WTC11 (cell line): ENCODE results near the gene DAAM2. TPM values are rescaled to one million over a fixed set of nuclear protein-coding genes. Genes with fewer than 3 reads are reported as not detected.

ENCODE experiments used
- ATAC-seq: fragments of 200-7000 bp; cut with Tn5 transposase; 2 replicates; pipeline ENCODE4 v1.10.0; 2021; ENCODE audit warnings: mild to moderate bottlenecking, moderate library complexity
- CTCF ChIA-PET: fragments of 300-600 bp; sonication (Branson Sonifier 250); formaldehyde crosslinking; loops from one replicate; lab custom pipeline; 2021; ENCODE audit warnings: antibody characterized with exemption; lab: Charles Lee
- POLR2A ChIA-PET: fragments of 350-600 bp; sonication (Branson Sonifier 250); formaldehyde crosslinking; loops from one replicate; lab custom pipeline; 2021; ENCODE audit warnings: antibody characterized with exemption; lab: Charles Lee
- DNase-seq: peaks from one replicate; pipeline ENCODE4 v3.0.0; 2021; ENCODE audit warnings: low spot score
- H3K27ac Mint-ChIP-seq: 2 replicates; pipeline ENCODE4 v1.8.0; 2021; ENCODE audit warnings: mixed read lengths
- H3K27me3 Mint-ChIP-seq: 2 replicates; pipeline ENCODE4 v1.8.0; 2021; ENCODE audit warnings: low read depth, mild to moderate bottlenecking, moderate library complexity, mixed read lengths
- H3K36me3 Mint-ChIP-seq: 2 replicates; pipeline ENCODE4 v1.8.0; 2021; ENCODE audit warnings: mixed read lengths
- H3K4me1 Mint-ChIP-seq: 2 replicates; pipeline ENCODE4 v1.8.0; 2022; ENCODE audit warnings: mixed read lengths
- H3K4me3 Mint-ChIP-seq: 2 replicates; pipeline ENCODE4 v1.8.0; 2021; ENCODE audit warnings: mild to moderate bottlenecking, moderate library complexity, mixed read lengths
- H3K9me3 Mint-ChIP-seq: 2 replicates; pipeline ENCODE4 v1.8.0; 2021; ENCODE audit warnings: mixed read lengths
- ARID4B ChIP-seq: sonication (generic); formaldehyde crosslinking; IDR thresholded peaks from 2 replicates; pipeline ENCODE4 v1.8.0; 2023; ENCODE audit warnings: missing genetic modification reagents, mild to moderate bottlenecking, borderline replicate concordance
- ATF1 ChIP-seq: sonication (generic); formaldehyde crosslinking; IDR thresholded peaks from 2 replicates; pipeline ENCODE4 v1.8.1; 2023; ENCODE audit warnings: mild to moderate bottlenecking, moderate library complexity, missing genetic modification reagents
- ATF3 ChIP-seq: sonication (generic); formaldehyde crosslinking; conservative IDR thresholded peaks from 2 replicates; pipeline ENCODE4 v1.8.1; 2022; ENCODE audit warnings: mild to moderate bottlenecking, missing genetic modification reagents
- CREB1 ChIP-seq: sonication (generic); formaldehyde crosslinking; IDR thresholded peaks from 2 replicates; pipeline ENCODE4 v1.8.0; 2023; ENCODE audit warnings: mild to moderate bottlenecking, missing genetic modification reagents
- E2F5 ChIP-seq: sonication (generic); formaldehyde crosslinking; IDR thresholded peaks from 2 replicates; pipeline ENCODE4 v1.8.1; 2022; ENCODE audit warnings: mild to moderate bottlenecking, moderate library complexity, missing genetic modification reagents
- FOXJ3 ChIP-seq: sonication (generic); formaldehyde crosslinking; IDR thresholded peaks from 2 replicates; pipeline ENCODE4 v1.9.0; 2021; ENCODE audit warnings: missing genetic modification reagents, mild to moderate bottlenecking, borderline replicate concordance
- FOXK1 ChIP-seq: sonication (generic); formaldehyde crosslinking; IDR thresholded peaks from 2 replicates; pipeline ENCODE4 v1.8.0; 2022; ENCODE audit warnings: mild to moderate bottlenecking, moderate library complexity, missing genetic modification reagents
- FOXP1 ChIP-seq: sonication (generic); formaldehyde crosslinking; IDR thresholded peaks from 2 replicates; pipeline ENCODE4 v1.8.0; 2022; ENCODE audit warnings: missing genetic modification reagents, mild to moderate bottlenecking, moderate library complexity, borderline replicate concordance
- FOXP4 ChIP-seq: sonication (generic); formaldehyde crosslinking; IDR thresholded peaks from 2 replicates; pipeline ENCODE4 v1.8.0; 2022; ENCODE audit warnings: mild to moderate bottlenecking, missing genetic modification reagents
- JAZF1 ChIP-seq: fragments of 250-450 bp; sonication (Bioruptor Pico); IDR thresholded peaks from 2 replicates; pipeline ENCODE4 v1.9.0; 2021; ENCODE audit warnings: moderate library complexity, mild to moderate bottlenecking, inconsistent platforms
- MYBL2 ChIP-seq: sonication (generic); formaldehyde crosslinking; IDR thresholded peaks from 2 replicates; pipeline ENCODE4 v1.8.1; 2023; ENCODE audit warnings: mild to moderate bottlenecking, moderate library complexity, missing genetic modification reagents
- OVOL2 ChIP-seq: fragments of 250-450 bp; sonication (Bioruptor Pico); IDR thresholded peaks from 2 replicates; pipeline ENCODE4 v1.9.0; 2021; ENCODE audit warnings: mild to moderate bottlenecking, borderline replicate concordance
- PRRX2 ChIP-seq: fragments of 250-450 bp; sonication (Bioruptor Pico); IDR thresholded peaks from 2 replicates; pipeline ENCODE4 v1.8.0; 2021; ENCODE audit warnings: mild to moderate bottlenecking
- SMAD4 ChIP-seq: sonication (generic); formaldehyde crosslinking; IDR thresholded peaks from 2 replicates; pipeline ENCODE4 v1.8.0; 2022; ENCODE audit warnings: mild to moderate bottlenecking, missing genetic modification reagents
- TCF7 ChIP-seq: sonication (generic); formaldehyde crosslinking; IDR thresholded peaks from 2 replicates; pipeline ENCODE4 v1.8.0; 2022; ENCODE audit warnings: mild to moderate bottlenecking, low read depth, missing genetic modification reagents, moderate library complexity
- TEAD1 ChIP-seq: sonication (generic); formaldehyde crosslinking; IDR thresholded peaks from 2 replicates; pipeline ENCODE4 v1.8.0; 2022; ENCODE audit warnings: mild to moderate bottlenecking, missing genetic modification reagents
- ZBTB21 ChIP-seq: sonication (generic); formaldehyde crosslinking; IDR thresholded peaks from 2 replicates; pipeline ENCODE4 v1.8.1; 2023; ENCODE audit warnings: mild to moderate bottlenecking, missing genetic modification reagents, borderline replicate concordance
- ZNF121 ChIP-seq: sonication (generic); formaldehyde crosslinking; IDR thresholded peaks from 2 replicates; pipeline ENCODE4 v1.8.0; 2023; ENCODE audit warnings: missing genetic modification reagents
- ZNF232 ChIP-seq: sonication (generic); formaldehyde crosslinking; IDR thresholded peaks from 2 replicates; pipeline ENCODE4 v1.8.0; 2022; ENCODE audit warnings: mild to moderate bottlenecking, missing genetic modification reagents
- ZNF263 ChIP-seq: sonication (generic); formaldehyde crosslinking; IDR thresholded peaks from 2 replicates; pipeline ENCODE4 v1.8.1; 2022; ENCODE audit warnings: low read depth, mild to moderate bottlenecking, moderate library complexity, missing genetic modification reagents
- ZNF425 ChIP-seq: fragments of 250-450 bp; sonication (Bioruptor Pico); conservative IDR thresholded peaks from 2 replicates; pipeline ENCODE4 v1.9.0; 2021; ENCODE audit warnings: mild to moderate bottlenecking
- ZNF671 ChIP-seq: fragments of 250-450 bp; sonication (Bioruptor Pico); IDR thresholded peaks from 2 replicates; pipeline ENCODE4 v1.8.0; 2021; ENCODE audit warnings: mild to moderate bottlenecking
- total RNA-seq: library from RNA; stranded (reverse); gene quantifications from 3 replicates; pipeline ENCODE4 v1.2.3, GENCODE V29; 2021
- TF ChIP-seq, protein P1 (sequence below): sonication (generic); formaldehyde crosslinking; IDR thresholded peaks from 2 replicates; pipeline ENCODE4 v1.8.0; 2023; ENCODE audit warnings: mild to moderate bottlenecking, missing genetic modification reagents

The DAAM2 gene
- total RNA-seq, 1 experiment from 2014 or later, result 2.0 TPM

- TF ChIP-seq SMAD4 (CRISPR knock-in tag), result no peak
- TF ChIP-seq FOXP1 (CRISPR knock-in tag), result no peak
- TF ChIP-seq ZNF671 (CRISPR knock-in tag), result no peak
- no peak for TF ChIP-seq ZNF263 (CRISPR knock-in tag)
- TF ChIP-seq OVOL2 (CRISPR knock-in tag), result no peak
- TF ChIP-seq ZBTB21, result no peak
- no peak for TF ChIP-seq JAZF1 (CRISPR knock-in tag)
- no peak for TF ChIP-seq FOXK1
- TF ChIP-seq, protein P1, sequence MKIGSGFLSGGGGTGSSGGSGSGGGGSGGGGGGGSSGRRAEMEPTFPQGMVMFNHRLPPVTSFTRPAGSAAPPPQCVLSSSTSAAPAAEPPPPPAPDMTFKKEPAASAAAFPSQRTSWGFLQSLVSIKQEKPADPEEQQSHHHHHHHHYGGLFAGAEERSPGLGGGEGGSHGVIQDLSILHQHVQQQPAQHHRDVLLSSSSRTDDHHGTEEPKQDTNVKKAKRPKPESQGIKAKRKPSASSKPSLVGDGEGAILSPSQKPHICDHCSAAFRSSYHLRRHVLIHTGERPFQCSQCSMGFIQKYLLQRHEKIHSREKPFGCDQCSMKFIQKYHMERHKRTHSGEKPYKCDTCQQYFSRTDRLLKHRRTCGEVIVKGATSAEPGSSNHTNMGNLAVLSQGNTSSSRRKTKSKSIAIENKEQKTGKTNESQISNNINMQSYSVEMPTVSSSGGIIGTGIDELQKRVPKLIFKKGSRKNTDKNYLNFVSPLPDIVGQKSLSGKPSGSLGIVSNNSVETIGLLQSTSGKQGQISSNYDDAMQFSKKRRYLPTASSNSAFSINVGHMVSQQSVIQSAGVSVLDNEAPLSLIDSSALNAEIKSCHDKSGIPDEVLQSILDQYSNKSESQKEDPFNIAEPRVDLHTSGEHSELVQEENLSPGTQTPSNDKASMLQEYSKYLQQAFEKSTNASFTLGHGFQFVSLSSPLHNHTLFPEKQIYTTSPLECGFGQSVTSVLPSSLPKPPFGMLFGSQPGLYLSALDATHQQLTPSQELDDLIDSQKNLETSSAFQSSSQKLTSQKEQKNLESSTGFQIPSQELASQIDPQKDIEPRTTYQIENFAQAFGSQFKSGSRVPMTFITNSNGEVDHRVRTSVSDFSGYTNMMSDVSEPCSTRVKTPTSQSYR (CRISPR knock-in tag), result no peak
- no peak for TF ChIP-seq FOXJ3 (CRISPR knock-in tag)
- TF ChIP-seq ZNF425 (CRISPR knock-in tag), result no peak
- no peak for TF ChIP-seq ZNF121 (CRISPR knock-in tag)
- TF ChIP-seq FOXP4, result no peak
- no peak for TF ChIP-seq TEAD1
- TF ChIP-seq PRRX2, result no peak
- TF ChIP-seq ZNF232 (CRISPR knock-in tag), result no peak
- TF ChIP-seq E2F5 (CRISPR knock-in tag), result no peak
- no peak for TF ChIP-seq MYBL2 (CRISPR knock-in tag)
- no peak for TF ChIP-seq CREB1 (CRISPR knock-in tag)
- Mint-ChIP-seq H3K4me1 (0 out of 2 replicates have a peak, but pooled peaks cover 2% of the 10 kb centered on the region), H3K27ac (no peak overlapping the region), H3K9me3 (no peaks in the 10 kb centered on the region), H3K27me3 (no peaks in the 10 kb centered on the region), H3K4me3 (no peak overlapping the region), H3K36me3 (no peaks in the 10 kb centered on the region)
- ChIA-PET CTCF (no interaction called here), POLR2A (no interaction called here)
- ATAC-seq (no peak), DNase-seq (no peak)
Measured at GRCh38 chr6:39882531-39882899, 90.3 kb downstream of the DAAM2 start.

DNA sequence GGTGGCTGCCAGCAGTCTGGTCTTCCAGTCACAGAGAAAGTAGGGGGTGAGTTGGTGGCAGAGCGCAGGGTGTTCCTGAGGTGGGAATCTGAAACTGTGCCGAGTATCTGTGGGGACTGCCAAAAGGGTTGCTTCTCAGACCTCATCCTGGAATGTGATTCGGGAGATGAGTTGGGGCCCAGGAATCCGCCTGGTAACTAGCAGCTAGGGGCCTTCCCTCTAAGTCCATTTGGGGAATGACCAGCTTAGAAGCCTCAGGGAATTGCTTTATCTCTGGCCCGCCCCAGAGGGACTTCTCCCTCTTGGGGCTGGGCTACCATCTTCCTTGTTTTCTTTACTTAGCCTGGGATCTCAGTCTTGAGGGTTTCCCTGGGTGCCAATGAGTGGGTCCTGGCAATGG is 92.5 kb downstream of the DAAM2 start:
- no peak for ATAC-seq
- Mint-ChIP-seq H3K4me3 (no peak overlapping the region), H3K27me3 (no peaks in the 10 kb centered on the region), H3K4me1 (0 out of 2 replicates have a peak, but pooled peaks cover 2% of the 10 kb centered on the region), H3K27ac (no peak overlapping the region), H3K9me3 (no peaks in the 10 kb centered on the region), H3K36me3 (no peaks in the 10 kb centered on the region)
- no peak for DNase-seq
- ChIA-PET POLR2A (no interaction called here), CTCF (no interaction called here)
- TF ChIP-seq TCF7 (CRISPR knock-in tag) (no peak), ARID4B (CRISPR knock-in tag) (no peak), ATF1 (CRISPR knock-in tag) (no peak), ATF3 (no peak), PRRX2 (no peak), ZNF121 (CRISPR knock-in tag) (no peak)
